Fibroblast of the aortic adventitia (primary cell): ENCODE results near the gene OGFOD2. TPM values are rescaled to one million over a fixed set of nuclear protein-coding genes. Genes with fewer than 3 reads are reported as not detected.

ENCODE experiments used
- DNase-seq: peaks from one replicate; pipeline ENCODE4 v3.0.0-alpha.2; 2010; ENCODE audit warnings: low read depth
- H3K4me3 ChIP-seq: 2 replicates; pipeline ENCODE4 v1.5.1; 2011; ENCODE audit warnings: low read depth, mild to moderate bottlenecking, control low read depth, low read length, moderate library complexity
- CTCF ChIP-seq: IDR thresholded peaks from 2 replicates; pipeline ENCODE4 v1.5.1; 2011; ENCODE audit warnings: mild to moderate bottlenecking, low read length, control low read depth, inconsistent platforms; ENCODE audit not compliant: insufficient read depth
- total RNA-seq: library from RNA; depleted of rRNA; stranded (reverse); fragments of >200 nt; gene quantifications from 2 replicates; pipeline ENCODE4 v1.2.3, GENCODE V29; 2012; ENCODE audit warnings: low replicate concordance

The OGFOD2 gene
- total RNA-seq, result 10.3 and 21.4 TPM in 2 replicates

- TF ChIP-seq CTCF, result no peak
- peak within 1 kb of the TSS; percentile 98 for H3K4me3 ChIP-seq
- DNase-seq, result peak; percentile 89
These were observed at the start of gene OGFOD2 for GRCh38 chr12:122974892-122975789. Gene OGFOD2, plus strand, starts transcription at chr12:122975244. Its CDS starts 8 bp downstream, at chr12:122975252.

DNA sequence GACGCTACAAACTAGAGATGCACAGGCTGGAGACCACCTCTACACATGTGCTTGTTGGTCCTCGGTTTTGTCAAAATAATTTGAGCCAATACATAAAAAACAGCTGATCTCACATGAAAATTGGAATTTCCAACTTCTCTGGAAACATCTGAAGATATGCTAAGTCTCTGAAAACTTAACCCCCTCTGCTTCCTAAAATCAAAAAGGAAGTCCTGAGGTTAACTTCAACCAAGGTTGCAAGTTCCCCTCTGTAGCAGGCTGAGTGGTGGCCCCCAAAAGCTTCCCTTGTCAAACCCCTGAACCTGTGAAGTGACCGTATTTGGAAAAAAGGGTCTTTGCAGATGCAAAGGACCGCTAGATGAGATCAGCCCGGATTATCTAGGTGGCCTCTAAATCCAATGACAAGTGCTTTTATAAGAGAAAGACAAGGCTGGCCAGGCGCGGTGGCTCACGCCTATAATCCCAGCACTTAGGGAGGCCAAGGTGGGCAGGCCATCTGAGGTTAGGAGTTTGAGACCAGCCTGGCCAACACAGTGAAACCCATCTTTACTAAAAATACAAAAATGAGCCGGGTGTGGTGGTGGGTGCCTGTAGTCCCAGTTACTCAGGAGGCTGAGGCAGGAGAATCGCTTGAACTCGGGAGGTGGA lies 47.2 kb upstream of the OGFOD2 start:
- no peak for DNase-seq
- H3K4me3 ChIP-seq, result no peak overlapping the region
- TF ChIP-seq CTCF, result no peak

- no peak overlapping the region for H3K4me3 ChIP-seq
- DNase-seq, result no peak
- no peak for TF ChIP-seq CTCF
These were observed 46.5 kb upstream of the OGFOD2 start for GRCh38 chr12:122928404-122929147.

- no peak overlapping the region for H3K4me3 ChIP-seq
- no peak for TF ChIP-seq CTCF
- DNase-seq, result no peak
These were observed 45.9 kb upstream of the OGFOD2 start for GRCh38 chr12:122929148-122929538.

GRCh38 chr12:122929812-122930211 lies 45.2 kb upstream of the OGFOD2 start:
- TF ChIP-seq CTCF, result no peak
- DNase-seq, result no peak
- no peak overlapping the region for H3K4me3 ChIP-seq

DNA sequence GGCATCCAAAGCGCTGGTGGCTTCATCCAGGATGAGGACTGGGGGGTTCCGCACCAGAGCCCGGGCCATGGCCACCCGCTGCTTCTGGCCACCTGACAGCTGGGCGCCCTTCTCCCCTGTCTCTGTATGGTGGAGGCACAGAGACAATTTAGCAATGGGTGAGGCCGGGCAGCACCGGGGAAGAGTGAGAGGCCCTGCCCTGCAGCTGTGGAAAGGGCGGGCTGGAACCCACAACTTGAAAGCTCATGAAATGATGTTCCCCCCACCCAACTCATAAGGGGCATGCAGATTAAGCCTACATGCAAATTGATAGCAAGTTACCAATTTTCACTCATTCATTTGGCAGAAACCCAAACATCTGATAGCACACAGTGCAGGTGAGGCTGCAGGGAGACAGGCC lies 42.8 kb upstream of the OGFOD2 start:
- no peak overlapping the region for H3K4me3 ChIP-seq
- no peak for TF ChIP-seq CTCF
- no peak for DNase-seq
